ENCODE results near the gene MRPL33.

MRPL33 gene

DNA sequence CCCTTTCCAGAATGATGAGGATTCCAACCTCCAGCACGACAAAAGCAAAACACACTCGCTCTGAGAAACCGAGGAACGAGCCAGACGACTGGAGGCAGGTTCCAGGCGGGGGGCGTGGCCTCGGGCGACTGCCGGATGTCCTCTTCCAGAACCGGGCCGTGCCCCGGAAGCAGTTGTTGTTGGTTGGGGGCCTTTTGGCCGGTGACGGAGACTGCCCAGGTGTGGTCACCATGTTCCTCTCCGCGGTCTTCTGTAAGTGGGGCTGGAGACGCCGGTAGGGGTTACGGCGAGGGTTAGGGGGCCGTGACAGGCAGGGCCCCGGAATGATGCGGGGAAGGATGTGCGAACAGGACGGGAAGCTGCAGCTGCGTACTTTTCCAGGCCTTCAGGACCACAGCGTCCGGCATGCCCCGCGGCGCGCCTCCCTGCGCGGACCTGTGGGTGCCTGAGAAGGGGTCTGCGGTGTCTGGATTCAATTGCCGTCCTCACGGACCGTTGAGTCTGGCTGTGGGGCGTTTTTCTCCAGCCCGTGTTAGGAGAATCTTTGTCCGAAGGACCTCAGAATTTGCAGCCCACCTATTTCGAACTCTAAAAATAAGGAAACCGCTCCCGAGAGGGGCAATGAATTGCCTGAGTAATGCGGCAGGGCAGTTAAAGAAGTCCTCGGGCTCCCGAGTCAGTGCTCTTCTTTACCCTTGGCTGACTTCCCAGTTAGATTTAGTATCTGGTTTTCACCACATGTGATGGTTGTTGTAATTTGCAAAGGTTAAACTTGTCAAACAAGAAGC lies at the start of gene MRPL33:
Gene MRPL33, plus strand, starts transcription at position 172 of the 788 bp plus-strand sequence. Its CDS starts 59 bp downstream, at position 231.
- no peak for FAIRE-seq

DNA sequence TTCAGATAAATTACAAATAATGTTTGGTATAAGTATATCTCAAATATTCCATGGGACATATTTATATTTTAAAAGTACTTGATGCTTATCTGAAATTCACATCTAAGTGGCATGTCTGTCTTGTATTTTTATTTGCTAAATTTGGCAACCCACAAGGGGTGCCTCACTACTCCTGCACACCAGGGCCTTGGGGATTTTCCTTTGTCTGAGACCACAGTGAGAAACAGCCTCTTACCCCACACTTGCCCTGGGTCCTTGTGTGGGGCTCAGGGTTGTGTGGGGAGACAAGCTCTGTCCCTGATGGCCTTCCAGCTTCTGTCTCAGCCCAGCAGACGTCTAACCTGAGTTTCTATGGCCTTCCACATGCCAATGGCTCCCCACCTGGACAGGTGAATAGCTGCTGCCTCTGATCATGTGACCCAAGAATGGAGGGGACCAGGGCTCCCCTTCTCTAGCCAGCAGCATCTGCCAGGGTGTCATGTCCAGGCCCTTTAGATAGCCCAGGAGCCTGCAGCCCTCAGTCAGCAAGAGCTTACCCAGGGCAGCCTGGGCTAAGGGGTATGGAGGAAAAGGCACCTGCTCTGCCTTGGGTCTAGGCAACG lies 49.5 kb upstream of the MRPL33 start:
- FAIRE-seq = no peak

DNA sequence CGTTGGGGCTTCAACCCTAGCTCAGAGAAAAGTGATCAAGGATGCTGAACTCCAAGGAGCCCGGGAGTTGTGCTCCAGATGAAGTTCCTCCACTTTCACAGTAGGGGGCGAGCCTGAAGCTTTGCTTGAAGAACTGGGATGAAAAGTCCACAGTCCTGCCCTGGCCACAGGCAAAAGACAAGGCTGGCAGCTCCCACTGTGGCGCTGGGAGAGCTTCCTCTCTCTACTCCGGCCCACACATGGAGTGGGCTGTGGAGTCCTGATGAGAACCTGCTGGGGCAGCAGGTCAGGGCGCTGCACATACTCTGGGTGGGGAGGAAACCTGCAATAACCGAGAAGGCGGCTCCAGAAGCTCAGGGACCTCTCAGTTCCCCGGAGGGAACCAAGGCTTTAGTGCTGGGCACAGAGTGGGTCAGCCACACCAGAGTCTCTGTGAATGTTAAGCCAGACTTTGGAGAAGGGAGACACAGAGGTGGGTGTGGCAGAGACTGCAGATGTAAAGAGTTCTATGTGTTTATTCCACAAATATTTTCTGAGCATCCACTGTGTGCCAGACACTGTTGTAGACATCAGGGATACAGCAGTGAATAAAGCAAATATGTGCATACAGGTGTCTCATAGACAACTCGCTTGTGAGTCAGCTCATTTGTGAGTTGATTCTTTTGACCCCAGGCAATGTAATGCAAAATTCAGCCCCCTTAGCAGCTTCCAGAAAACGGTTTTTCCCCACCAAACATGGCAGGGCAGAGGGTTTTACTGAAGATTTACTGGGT lies 48.0 kb upstream of the MRPL33 start:
- FAIRE-seq = no peak

DNA sequence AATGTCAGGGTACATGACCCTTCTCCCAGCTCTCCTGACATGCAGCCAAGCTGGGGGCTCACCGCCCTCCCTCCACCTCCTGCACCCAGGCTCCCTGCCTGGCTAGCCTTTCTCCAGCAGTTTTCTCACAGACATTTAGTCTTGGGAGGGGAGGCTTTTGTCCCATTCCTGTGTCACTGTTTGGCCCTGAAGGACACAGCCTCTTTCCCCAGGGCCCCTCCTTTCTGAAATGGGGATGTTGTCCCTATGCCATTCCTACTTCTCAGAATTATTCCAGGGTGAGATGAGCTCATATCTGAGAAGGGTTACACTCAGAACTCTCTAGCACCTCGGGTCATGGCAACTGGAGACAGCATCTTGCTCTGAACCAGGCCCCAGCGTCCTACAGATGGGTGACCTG lies 47.3 kb upstream of the MRPL33 start:
- FAIRE-seq = no peak

DNA sequence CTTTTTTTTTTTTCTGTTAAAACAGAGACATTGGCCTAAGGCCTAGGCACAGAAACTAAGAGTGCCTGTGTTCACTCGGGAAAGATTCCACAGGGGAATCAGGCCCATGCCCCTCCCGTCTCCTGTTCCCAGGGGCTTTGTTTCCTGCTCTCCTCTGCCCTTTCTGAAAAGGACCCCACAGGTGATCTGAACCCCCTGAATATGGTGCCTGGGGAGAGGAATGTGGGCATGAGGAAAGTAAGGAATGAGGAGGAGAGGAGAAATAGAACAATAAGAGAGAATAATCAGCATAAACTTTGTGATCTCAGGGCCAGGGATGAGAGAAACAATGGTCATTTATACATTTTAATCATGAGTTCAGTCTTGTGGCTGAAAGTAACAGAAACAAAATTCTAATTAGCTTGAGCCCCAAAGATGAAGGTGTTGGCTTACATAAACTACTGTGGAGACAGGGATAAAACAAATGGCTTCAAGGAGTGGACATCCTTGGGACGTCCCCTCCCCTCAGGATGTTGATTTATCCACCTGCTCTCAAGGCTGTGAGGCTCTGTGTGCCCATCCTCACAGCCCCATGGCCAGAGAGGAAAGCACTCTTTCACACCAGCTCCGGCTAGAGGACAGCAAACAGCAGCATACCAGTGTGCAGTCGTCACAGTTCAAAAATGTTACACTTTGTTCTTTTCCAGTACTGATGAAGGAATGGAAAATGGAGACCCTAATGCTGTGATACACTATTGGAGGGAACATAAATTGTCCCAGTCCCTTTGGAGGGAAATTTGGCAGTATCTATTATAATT lies 46.4 kb upstream of the MRPL33 start:
- no peak for FAIRE-seq

DNA sequence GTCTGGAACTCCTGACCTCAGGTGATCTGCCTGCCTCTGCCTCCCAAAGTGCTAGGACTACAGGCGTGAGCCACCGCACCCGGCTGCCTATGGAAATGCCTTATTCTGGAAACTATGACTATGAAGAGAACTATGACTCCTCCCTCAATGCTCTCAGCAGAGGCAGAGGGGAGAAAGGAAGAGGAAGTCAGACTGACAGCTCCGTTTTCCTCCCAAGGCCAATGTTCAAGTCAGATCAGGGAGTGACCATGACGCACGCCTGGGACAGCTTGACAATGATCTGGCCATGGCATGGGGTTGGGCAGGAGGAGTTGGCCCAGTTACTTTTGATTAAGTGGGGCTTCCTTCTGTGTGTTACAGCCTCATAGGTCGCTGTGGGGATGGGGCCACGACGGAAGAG lies 44.3 kb upstream of the MRPL33 start:
- no peak for FAIRE-seq

DNA sequence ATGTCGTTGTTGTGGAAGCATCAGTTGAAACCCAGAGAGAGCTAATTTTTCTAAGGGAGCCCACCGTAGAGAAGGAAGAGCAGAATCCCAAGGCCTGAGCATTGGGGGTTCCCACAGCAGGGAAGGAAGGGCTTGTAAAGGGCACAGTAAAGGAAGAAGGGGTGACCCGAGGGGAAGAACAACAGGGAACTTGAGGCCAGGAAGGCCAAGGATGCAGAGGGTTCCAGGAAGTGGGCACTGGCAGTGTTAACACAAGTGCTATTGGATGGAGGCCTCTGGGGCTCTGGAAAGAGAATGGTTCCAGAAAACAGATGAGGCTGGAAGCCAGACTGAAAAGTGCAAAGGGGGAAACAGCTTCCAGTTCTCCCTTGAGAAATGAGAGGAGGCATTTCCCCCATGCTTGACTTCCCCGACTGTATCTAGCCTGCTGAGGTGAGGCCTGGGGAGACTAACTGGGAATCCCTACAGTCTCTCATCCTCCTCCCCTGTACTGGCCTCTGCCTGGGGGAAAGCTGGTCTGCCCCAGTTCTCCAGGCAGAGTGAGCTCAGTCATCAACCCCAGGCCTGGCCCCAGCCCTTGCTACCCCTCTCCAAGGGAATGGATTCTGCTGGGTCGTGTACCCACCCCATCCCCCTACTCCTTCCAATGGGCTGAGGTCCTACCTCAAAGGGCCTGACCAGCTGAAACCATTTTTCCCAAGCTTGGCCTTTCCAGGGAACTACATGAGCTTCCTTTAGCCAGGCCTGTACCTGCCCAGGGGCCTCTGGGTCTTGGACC lies 43.2 kb upstream of the MRPL33 start:
- no peak for FAIRE-seq

DNA sequence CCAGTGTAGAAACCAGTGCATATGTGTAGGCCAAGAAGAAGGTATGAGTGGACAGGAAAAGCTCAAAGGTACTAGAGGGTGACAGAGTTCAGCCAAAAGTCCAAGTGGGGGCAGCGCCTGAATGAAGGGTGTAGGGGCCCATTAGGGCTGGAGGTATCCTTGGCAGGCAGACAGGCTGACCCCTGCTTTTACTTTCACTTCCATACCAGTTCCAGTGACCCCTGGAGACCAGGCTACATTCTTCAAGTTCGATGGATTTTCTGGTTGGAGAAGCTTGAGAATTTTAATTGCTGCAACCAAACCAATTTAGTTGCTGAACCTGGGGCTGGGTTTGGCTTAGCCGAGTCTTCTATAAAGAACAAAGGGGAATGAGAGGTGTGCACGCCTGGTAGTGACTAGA lies 42.3 kb upstream of the MRPL33 start:
- FAIRE-seq = no peak

DNA sequence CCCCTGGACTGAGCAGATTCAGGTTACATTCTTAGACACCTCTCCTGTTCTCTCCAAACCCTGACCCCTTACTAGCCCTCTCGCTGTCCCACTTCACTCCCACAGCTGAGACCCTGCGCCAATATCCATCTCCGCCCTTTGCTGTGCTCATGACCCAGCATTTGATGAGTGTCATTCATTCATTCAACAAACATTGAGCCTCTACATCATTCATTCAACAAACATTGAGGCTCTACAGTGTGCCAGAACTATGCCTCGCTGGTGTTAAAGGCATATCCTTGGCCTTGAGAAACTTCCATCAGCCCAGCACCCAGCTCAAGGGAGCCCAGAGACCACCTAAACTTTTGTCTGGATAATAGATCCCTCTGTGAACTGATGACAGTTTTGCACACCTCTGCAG lies 41.9 kb upstream of the MRPL33 start:
- no peak for FAIRE-seq

DNA sequence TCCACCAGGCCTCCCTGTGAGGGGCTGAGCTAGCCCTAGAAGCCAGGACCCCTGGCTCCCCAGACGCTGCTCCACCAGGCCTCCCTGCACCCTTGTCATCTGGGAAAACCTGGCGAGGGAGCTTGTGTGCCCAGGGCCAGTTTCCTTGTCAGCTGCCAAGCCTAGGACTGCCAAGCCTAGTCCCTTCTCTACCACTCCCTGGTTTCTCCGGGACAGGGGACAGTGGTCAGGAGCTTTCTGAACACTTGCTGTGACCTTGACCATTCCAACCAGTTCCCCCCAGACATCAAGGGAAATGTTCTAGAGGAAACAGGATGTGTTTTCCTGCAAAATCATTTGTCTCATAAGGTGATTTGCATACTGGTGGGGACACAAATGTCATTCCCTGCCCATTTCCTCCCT lies 41.3 kb upstream of the MRPL33 start:
- FAIRE-seq = no peak

DNA sequence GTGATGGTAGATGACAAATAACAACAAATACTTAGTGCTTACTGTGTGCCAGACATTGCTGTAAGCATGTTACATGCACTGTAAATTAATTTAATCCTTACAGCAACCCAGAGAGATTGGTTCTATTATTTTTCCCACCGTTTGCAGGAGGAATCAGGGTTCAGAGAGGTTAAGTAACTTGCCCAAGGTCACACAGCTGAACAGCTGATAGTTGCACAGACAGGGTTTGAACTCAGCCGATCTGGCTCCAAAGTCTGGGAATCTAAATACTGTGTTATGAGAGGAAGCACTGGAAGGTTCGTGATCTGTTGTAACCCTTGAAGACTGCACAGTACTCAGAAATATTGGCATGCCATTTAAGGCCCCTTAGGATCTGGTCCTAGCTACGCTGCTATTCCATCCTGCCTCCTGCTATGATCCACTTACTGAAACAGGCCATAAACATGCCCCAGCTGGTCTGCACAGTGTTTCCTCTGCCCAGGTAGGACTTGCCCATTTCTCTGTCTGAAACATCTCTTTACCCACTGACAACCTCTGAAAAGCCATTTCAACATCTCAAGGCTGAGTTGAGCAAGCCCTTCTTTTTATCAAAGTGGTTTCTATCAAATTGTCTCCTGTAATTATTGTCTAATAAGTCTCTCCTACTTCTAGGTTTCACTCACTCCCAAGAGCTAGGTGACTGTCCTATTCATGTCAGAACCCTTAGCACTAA lies 40.4 kb upstream of the MRPL33 start:
- FAIRE-seq = no peak

DNA sequence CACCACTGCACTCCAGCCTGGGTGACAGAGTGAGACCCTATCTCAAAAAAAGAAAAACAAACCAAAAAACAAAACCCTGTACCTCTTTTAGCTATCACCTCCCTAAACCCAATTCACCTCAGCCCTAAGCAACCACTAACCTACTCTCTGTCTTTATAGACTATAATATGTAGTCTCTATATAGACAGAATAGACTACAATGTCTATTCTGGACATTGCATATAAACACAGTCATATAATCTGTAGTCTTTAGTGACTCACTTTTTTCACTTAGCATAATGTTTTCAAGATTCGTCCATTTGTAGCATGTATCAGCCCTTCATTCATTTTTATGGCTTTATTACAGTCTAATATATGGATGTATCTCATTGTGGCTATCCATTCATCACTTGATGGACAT lies 37.2 kb upstream of the MRPL33 start:
- no peak for FAIRE-seq

DNA sequence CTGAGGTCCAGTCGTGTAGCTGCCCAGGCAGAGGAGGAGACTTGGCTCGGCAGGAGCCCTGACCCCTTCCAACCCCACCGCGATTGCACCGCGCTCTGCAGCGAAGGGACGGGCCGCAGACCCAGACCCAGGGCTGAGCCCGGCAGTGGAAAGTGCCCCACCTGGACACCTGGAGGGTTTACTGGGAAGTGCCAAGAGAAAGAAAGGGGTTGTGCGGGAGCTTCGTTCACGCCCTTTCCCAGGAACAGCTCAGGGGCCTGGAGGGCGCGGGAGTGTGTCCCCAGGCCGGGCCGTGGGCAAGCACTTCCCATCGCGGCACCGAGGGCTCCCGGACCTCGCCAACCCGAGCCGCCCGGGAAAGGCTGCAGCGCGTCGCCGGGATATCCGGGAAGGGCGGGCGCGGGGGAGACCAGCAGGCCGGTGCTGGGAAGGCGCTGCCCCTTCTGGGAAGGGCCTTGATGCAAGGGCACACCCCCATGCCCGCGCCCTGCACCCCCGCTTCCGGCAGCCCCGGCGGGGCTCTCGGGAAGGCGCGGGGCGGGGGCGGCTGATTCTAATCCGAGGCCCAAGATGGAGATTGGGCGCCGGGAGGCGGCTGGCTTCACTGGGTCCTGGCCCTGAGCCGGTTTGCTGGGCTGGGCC lies 36.1 kb upstream of the MRPL33 start:
- FAIRE-seq = no peak

DNA sequence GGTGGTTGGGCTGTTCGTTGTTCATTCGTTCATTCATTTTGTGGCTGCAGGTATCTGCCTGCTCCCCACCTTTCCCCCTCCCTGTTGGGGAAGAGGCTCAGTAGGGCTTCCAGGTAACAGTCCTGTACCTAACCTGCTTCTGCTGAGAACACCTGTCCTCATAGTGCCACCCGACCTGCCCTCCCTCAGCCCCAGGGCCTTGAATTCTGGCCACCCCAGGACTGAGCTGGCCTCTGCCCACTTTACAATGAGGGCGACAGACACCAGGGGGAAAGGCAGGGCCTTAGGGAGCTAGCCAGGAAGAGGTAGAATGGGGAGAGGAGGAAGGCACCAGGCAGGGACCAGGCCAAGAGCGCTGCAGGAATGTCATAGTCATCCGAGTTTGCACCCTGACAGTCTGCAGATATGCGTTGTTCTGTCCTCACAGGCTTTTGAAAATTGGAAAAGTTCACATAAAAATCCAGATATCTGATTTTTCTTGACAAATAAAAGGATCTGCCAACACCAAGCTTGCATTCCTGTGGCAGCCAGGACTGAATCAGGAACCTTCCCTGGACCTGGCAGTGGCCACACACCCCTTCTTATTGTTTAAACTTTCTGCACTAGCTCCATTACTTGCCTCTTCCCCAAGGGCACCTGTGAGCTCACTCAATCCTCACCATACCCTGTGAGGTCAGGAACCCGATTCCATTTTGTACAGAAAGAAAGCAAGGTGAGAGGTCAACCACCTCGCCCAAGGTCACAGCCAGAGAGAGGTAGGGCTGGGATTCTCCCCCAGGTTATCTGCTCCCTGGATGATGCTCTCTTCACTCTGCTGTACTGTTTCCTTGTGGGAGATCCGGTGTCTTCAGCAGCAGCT lies 35.3 kb upstream of the MRPL33 start:
- FAIRE-seq = no peak

DNA sequence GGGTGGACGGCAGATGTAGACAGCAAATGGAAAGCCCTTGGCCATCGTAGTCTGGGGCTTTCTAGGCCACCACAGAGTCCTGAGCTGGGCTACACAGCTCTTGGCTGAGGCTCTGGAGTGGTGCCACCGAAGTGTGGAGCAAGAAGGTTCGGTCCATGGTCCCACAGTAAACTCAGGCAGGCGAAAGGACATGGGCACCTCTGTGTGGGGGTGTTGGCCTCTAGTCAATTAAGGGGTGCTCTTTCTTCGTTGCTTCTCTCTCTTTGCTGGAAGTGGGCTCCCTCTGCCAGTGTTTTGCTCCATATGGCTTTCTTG lies 34.7 kb upstream of the MRPL33 start:
- no peak for FAIRE-seq

DNA sequence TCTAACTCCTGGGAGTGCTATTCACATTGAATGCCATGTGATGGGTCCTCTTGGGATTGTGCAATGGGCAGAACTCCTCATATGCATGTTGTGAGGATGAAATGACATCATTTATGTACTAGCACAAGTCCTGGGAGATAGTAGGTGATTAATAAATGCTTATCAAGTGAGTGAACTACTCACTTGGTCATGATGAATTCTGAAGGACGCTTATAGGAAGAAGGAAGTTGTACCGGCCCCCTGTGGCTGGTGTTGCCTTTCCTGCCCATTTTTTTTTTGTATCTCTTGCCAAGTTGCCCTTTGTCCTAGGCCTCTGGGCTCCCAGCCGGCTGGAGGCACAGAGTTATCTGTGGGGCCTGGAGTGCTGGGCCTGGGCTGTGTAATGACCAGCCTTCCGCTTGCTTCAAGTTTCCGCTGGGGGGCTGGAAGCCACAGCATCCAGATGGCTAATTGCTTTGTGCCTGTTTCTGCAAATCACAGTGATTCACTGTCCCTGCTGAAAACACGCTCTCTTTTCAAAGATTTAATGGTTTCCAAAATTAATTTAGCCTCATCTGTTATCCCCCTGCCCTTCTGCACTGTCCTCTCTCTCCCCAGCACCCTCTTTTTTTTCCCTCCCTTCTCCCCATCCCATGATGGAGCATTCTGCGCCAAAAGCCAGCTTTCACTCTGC lies 33.7 kb upstream of the MRPL33 start:
- FAIRE-seq = no peak

DNA sequence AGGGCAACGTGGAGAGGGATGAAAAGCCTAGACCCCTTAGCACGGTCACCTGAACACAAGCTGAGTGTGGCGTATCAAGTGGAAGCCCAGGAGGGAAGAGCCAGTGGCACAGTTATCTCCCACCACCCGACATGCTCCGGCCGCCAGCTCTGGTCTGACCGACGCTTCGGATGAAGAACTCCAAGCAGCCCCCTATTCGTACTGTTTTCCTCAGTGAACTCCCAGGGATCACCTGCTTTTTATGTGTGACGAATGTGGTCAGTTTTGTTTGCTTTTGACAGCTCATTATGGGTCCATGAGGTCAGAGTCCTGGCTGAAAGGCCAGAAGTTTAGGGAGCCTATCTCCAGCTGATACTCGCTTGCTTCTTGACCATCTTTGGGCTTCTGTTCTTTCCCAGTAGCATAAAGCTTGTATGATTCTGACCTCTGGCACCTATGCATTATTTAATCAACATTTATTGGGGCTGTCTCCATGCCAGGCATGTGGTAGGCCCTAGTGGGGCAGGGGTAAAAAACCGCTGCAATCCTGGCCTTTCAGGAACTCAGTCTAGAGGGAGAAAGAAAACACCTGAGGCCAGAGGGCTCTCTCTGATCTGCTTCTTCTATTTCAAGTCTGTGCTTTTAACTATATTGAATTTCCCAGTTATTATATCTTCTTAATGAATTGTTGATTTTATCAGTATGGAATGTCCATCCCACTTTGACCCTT lies 33.0 kb upstream of the MRPL33 start:
- no peak for FAIRE-seq

DNA sequence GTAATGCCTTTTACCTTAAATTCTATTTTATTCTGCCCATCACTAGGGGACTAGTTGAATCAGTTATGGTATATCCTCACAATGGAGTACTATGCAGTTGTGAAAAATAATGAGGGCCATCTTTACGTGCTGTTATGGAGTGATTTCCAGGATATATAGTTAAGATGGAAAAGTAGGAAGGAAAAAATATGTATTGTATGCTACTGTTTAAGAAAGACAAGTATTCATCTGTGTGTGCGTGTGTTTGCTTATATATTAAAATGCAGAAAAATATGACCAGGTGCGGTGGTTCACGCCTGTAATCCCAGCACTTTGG lies 32.5 kb upstream of the MRPL33 start:
- no peak for FAIRE-seq

DNA sequence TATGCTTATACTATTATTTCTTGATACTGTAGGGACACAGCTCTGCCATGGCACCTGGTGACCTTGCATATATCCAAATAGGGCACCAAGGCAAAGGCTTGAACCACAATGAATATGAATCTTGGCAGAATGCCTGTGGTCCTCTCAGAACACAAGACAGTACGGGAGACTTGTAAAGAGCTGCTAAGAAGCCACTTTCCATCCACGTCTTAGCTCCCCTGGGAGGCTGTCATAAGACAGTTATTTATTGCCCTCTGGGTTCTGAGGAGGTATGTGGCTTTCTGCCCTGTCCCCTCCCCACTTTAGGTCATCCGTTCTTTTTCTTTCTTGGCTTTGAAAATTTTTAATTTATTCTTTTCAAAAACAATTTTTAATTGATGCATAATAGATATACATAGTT lies 29.8 kb upstream of the MRPL33 start:
- FAIRE-seq = no peak

All from colon (tissue), 2 donors.